GM23338 (cell line): ENCODE measurements around the gene TTC28. TPM values are rescaled to one million over a fixed set of nuclear protein-coding genes. Genes with fewer than 3 reads are reported as not detected.

Experiments
- ATAC-seq: fragments of 200-7000 bp; cut with Tn5 transposase; 3 replicates; pipeline ENCODE4 v1.9.1; 2020
- DNase-seq: peaks from one replicate; pipeline ENCODE4 v3.0.0-alpha.2; 2015; ENCODE audit warnings: low spot score
- H2AFZ ChIP-seq: fragments of 200-600 bp; sonication (generic); 2 replicates; pipeline ENCODE4 v1.8.0; 2016; ENCODE audit warnings: antibody characterized with exemption, mild to moderate bottlenecking, moderate library complexity
- H3F3A ChIP-seq: fragments of 200-600 bp; sonication (generic); replicated peaks from 2 replicates; pipeline ENCODE4 v1.8.0; 2017; ENCODE audit warnings: antibody characterized with exemption, mixed run types, low read depth
- H3K27ac ChIP-seq: fragments of 200-600 bp; sonication (generic); 2 replicates; pipeline ENCODE4 v1.6.1; 2016; ENCODE audit warnings: low read depth
- H3K27me3 ChIP-seq: fragments of 200-600 bp; sonication (generic); 2 replicates; pipeline ENCODE4 v1.8.0; 2016; ENCODE audit warnings: mild to moderate bottlenecking, mixed run types, moderate library complexity; ENCODE audit not compliant: insufficient read depth
- H3K36me3 ChIP-seq: fragments of 200-600 bp; sonication (generic); 2 replicates; pipeline ENCODE4 v1.8.0; 2016; ENCODE audit warnings: mild to moderate bottlenecking; ENCODE audit not compliant: insufficient read depth
- H3K4me1 ChIP-seq: fragments of 200-600 bp; sonication (generic); 2 replicates; pipeline ENCODE4 v1.8.0; 2016; ENCODE audit warnings: mild to moderate bottlenecking, moderate library complexity; ENCODE audit not compliant: insufficient read depth
- H3K4me2 ChIP-seq: fragments of 200-600 bp; sonication (generic); 2 replicates; pipeline ENCODE4 v1.7.1; 2017; ENCODE audit warnings: mixed run types
- H3K4me3 ChIP-seq: fragments of 200-600 bp; sonication (generic); 2 replicates; pipeline ENCODE4 v1.6.1; 2016; ENCODE audit warnings: mixed run types
- H3K79me2 ChIP-seq: fragments of 200-600 bp; sonication (generic); replicated peaks from 2 replicates; pipeline ENCODE4 v1.8.0; 2017; ENCODE audit warnings: mild to moderate bottlenecking; ENCODE audit not compliant: insufficient read depth
- H3K9me2 ChIP-seq: fragments of 200-600 bp; sonication (generic); 2 replicates; pipeline ENCODE4 v1.8.0; 2017; ENCODE audit not compliant: insufficient read depth
- H4K20me1 ChIP-seq: fragments of 200-600 bp; sonication (generic); replicated peaks from 2 replicates; pipeline ENCODE4 v1.8.0; 2017; ENCODE audit warnings: mild to moderate bottlenecking; ENCODE audit not compliant: insufficient read depth
- H3K27ac Mint-ChIP-seq: 2 replicates; pipeline ENCODE4 v1.8.0; 2020; ENCODE audit warnings: inconsistent platforms, mild to moderate bottlenecking, moderate library complexity, mixed read lengths
- H3K27me3 Mint-ChIP-seq: 3 replicates; pipeline ENCODE4 v1.8.0; 2022; ENCODE audit warnings: low read depth, mild to moderate bottlenecking, moderate library complexity, mixed read lengths, inconsistent platforms; ENCODE audit not compliant: insufficient read depth, poor library complexity
- H3K36me3 Mint-ChIP-seq: 3 replicates; pipeline ENCODE4 v1.8.0; 2021; ENCODE audit warnings: low read depth, mild to moderate bottlenecking, inconsistent platforms, moderate library complexity, mixed read lengths
- H3K4me1 Mint-ChIP-seq: 3 replicates; pipeline ENCODE4 v1.8.0; 2020; ENCODE audit warnings: mild to moderate bottlenecking, inconsistent platforms, mixed read lengths
- H3K4me3 Mint-ChIP-seq: 3 replicates; pipeline ENCODE4 v1.8.0; 2021; ENCODE audit warnings: moderate library complexity, mild to moderate bottlenecking, inconsistent platforms, mixed read lengths
- H3K9me3 Mint-ChIP-seq: 3 replicates; pipeline ENCODE4 v1.8.0; 2020; ENCODE audit warnings: moderate library complexity, mild to moderate bottlenecking, inconsistent platforms, mixed read lengths
- CREB1 ChIP-seq: fragments of 250-450 bp; sonication (Bioruptor Pico); IDR thresholded peaks from 2 replicates; pipeline ENCODE4 v1.5.0; 2020; ENCODE audit warnings: low read depth, mild to moderate bottlenecking, moderate library complexity
- EZH2 ChIP-seq: fragments of 200-600 bp; sonication (generic); IDR thresholded peaks from one replicate; pipeline ENCODE4 v1.8.0; 2017; ENCODE audit warnings: antibody characterized with exemption, mild to moderate bottlenecking, low read depth; ENCODE audit not compliant: unreplicated experiment
- EZH2phosphoT487 ChIP-seq: fragments of 200-600 bp; sonication (generic); IDR thresholded peaks from one replicate; pipeline ENCODE4 v1.8.1; 2018; ENCODE audit warnings: antibody characterized with exemption; ENCODE audit not compliant: unreplicated experiment
- JUNB ChIP-seq: IDR thresholded peaks from one replicate; pipeline ENCODE4 v1.6.1; 2016; ENCODE audit warnings: antibody characterized with exemption; ENCODE audit not compliant: unreplicated experiment
- NANOG ChIP-seq: IDR thresholded peaks from 2 replicates; pipeline ENCODE4 v1.6.1; 2016; ENCODE audit warnings: antibody characterized with exemption, borderline replicate concordance
- POLR2AphosphoS5 ChIP-seq: IDR thresholded peaks from 2 replicates; pipeline ENCODE4 v1.6.1; 2016; ENCODE audit warnings: antibody characterized with exemption, low read depth
- STAT1 ChIP-seq: IDR thresholded peaks from one replicate; pipeline ENCODE4 v1.6.1; 2016; ENCODE audit warnings: antibody characterized with exemption; ENCODE audit not compliant: unreplicated experiment
- ZNF114 ChIP-seq: fragments of 250-450 bp; sonication (Bioruptor Pico); IDR thresholded peaks from 2 replicates; pipeline ENCODE4 v1.5.0; 2020; ENCODE audit warnings: mild to moderate bottlenecking, moderate library complexity
- ZNF331 ChIP-seq: fragments of 250-450 bp; sonication (Bioruptor Pico); IDR thresholded peaks from 2 replicates; pipeline ENCODE4 v1.5.0; 2020; ENCODE audit warnings: low read depth, mild to moderate bottlenecking, moderate library complexity
- polyA plus RNA-seq: library from polyadenylated mRNA; unstranded; fragments of >200 nt; fragmentation: Nextera tagmentation; extraction: Ambion mirVana; gene quantifications from 2 replicates; pipeline ENCODE4 v1.2.1, GENCODE V29; 2016
- total RNA-seq: library from RNA; depleted of rRNA; stranded (reverse); fragments of >200 nt; shearing (Covaris generic); gene quantifications from 2 replicates; pipeline ENCODE4 v1.2.3, GENCODE V29; 2014
- TF ChIP-seq, protein P1 (sequence below): IDR thresholded peaks from 2 replicates; pipeline ENCODE4 v1.6.1; 2016; ENCODE audit warnings: antibody characterized with exemption
- TF ChIP-seq, protein P2 (sequence below): fragments of 250-450 bp; sonication (Bioruptor Pico); IDR thresholded peaks from 2 replicates; pipeline ENCODE4 v1.5.0; 2020; ENCODE audit warnings: mild to moderate bottlenecking, moderate library complexity
- TF ChIP-seq, protein P3 (sequence below), 2 experiments: fragments of 200-600 bp in 1 of 2; sonication (generic) in 1 of 2; conservative IDR thresholded peaks; 2 replicates each; pipeline versions ENCODE4 v1.5.1 to v1.6.1; 2016 to 2017; ENCODE audit warnings: antibody characterized with exemption in 2 of 2, low read depth in 2 of 2, mild to moderate bottlenecking in 2 of 2, moderate library complexity in 1 of 2
- TF ChIP-seq, protein P4 (sequence below): IDR thresholded peaks from one replicate; pipeline ENCODE4 v1.6.1; 2018; ENCODE audit warnings: antibody characterized with exemption; ENCODE audit not compliant: unreplicated experiment

Gene TTC28
- total and polyA plus RNA-seq, 2 experiments from 2014 or later: 4.5 to 16.1 TPM

DNA sequence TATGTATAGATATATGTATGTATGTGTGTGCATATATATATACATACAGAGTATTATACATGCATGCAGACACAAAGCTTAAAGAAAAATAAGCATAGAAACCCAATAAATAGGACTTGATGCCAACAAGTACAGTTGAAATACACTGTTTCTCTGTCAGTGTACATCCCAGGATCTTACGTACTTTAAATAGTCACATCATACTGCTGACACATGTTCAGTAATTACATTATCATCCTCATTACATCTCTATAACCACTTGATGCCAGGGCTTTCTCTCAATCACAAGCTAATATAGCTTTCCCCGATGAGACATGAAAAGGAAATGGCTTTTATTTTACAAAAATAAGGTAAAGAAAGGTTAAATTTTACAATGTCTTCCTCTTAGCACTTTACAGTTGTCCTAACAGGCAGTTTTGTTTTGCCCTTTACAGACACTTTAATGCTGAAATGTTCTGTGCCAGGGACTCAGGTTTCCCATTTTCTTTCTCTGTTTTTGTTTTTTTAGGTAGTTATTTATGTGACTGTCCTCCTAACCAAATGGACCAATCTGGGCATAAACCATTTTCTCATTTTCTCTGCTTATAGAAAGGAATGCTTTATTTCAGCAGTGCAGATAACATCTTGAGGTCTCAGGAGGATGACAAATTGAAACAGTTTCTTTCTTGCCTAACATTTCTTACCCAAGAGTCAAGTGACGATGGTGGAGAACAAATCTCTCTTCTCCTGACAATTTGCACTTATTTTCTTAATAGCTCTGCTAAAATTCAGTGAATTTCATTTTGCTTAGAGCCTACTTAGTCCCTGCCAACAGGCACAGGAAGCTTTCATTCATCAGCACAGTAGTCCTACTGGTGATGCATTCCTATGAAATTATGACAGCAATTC, 350.2 kb downstream of the TTC28 start:
- Mint-ChIP-seq H3K27ac (peak overlapping the region; percentile 33; the same call in 1 of the 2 replicates), H3K4me3 (no peak overlapping the region), H3K36me3 (no peaks in the 10 kb centered on the region), H3K27me3 (no peaks in the 10 kb centered on the region), H3K4me1 (peaks cover 29% of the 10 kb centered on the region), H3K9me3 (peaks cover 1% of the 10 kb centered on the region; the same call in 2 of the 3 replicates)
- TF ChIP-seq STAT1: no peak
- TF ChIP-seq, protein P1, sequence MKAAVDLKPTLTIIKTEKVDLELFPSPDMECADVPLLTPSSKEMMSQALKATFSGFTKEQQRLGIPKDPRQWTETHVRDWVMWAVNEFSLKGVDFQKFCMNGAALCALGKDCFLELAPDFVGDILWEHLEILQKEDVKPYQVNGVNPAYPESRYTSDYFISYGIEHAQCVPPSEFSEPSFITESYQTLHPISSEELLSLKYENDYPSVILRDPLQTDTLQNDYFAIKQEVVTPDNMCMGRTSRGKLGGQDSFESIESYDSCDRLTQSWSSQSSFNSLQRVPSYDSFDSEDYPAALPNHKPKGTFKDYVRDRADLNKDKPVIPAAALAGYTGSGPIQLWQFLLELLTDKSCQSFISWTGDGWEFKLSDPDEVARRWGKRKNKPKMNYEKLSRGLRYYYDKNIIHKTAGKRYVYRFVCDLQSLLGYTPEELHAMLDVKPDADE: no peak
- TF ChIP-seq, protein P2, sequence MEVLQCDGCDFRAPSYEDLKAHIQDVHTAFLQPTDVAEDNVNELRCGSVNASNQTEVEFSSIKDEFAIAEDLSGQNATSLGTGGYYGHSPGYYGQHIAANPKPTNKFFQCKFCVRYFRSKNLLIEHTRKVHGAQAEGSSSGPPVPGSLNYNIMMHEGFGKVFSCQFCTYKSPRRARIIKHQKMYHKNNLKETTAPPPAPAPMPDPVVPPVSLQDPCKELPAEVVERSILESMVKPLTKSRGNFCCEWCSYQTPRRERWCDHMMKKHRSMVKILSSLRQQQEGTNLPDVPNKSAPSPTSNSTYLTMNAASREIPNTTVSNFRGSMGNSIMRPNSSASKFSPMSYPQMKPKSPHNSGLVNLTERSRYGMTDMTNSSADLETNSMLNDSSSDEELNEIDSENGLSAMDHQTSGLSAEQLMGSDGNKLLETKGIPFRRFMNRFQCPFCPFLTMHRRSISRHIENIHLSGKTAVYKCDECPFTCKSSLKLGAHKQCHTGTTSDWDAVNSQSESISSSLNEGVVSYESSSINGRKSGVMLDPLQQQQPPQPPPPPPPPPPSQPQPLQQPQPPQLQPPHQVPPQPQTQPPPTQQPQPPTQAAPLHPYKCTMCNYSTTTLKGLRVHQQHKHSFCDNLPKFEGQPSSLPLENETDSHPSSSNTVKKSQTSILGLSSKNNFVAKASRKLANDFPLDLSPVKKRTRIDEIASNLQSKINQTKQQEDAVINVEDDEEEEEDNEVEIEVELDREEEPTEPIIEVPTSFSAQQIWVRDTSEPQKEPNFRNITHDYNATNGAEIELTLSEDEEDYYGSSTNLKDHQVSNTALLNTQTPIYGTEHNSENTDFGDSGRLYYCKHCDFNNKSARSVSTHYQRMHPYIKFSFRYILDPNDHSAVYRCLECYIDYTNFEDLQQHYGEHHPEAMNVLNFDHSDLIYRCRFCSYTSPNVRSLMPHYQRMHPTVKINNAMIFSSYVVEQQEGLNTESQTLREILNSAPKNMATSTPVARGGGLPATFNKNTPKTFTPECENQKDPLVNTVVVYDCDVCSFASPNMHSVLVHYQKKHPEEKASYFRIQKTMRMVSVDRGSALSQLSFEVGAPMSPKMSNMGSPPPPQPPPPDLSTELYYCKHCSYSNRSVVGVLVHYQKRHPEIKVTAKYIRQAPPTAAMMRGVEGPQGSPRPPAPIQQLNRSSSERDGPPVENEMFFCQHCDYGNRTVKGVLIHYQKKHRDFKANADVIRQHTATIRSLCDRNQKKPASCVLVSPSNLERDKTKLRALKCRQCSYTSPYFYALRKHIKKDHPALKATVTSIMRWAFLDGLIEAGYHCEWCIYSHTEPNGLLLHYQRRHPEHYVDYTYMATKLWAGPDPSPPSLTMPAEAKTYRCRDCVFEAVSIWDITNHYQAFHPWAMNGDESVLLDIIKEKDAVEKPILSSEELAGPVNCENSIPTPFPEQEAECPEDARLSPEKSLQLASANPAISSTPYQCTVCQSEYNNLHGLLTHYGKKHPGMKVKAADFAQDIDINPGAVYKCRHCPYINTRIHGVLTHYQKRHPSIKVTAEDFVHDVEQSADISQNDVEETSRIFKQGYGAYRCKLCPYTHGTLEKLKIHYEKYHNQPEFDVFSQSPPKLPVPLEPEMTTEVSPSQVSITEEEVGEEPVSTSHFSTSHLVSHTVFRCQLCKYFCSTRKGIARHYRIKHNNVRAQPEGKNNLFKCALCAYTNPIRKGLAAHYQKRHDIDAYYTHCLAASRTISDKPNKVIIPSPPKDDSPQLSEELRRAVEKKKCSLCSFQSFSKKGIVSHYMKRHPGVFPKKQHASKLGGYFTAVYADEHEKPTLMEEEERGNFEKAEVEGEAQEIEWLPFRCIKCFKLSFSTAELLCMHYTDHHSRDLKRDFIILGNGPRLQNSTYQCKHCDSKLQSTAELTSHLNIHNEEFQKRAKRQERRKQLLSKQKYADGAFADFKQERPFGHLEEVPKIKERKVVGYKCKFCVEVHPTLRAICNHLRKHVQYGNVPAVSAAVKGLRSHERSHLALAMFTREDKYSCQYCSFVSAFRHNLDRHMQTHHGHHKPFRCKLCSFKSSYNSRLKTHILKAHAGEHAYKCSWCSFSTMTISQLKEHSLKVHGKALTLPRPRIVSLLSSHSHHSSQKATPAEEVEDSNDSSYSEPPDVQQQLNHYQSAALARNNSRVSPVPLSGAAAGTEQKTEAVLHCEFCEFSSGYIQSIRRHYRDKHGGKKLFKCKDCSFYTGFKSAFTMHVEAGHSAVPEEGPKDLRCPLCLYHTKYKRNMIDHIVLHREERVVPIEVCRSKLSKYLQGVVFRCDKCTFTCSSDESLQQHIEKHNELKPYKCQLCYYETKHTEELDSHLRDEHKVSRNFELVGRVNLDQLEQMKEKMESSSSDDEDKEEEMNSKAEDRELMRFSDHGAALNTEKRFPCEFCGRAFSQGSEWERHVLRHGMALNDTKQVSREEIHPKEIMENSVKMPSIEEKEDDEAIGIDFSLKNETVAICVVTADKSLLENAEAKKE (CRISPR knock-in tag): no peak
- TF ChIP-seq JUNB: no peak
- no peak for TF ChIP-seq EZH2phosphoT487
- TF ChIP-seq ZNF331 (CRISPR knock-in tag): no peak
- no peak for TF ChIP-seq EZH2
- TF ChIP-seq, protein P3, sequence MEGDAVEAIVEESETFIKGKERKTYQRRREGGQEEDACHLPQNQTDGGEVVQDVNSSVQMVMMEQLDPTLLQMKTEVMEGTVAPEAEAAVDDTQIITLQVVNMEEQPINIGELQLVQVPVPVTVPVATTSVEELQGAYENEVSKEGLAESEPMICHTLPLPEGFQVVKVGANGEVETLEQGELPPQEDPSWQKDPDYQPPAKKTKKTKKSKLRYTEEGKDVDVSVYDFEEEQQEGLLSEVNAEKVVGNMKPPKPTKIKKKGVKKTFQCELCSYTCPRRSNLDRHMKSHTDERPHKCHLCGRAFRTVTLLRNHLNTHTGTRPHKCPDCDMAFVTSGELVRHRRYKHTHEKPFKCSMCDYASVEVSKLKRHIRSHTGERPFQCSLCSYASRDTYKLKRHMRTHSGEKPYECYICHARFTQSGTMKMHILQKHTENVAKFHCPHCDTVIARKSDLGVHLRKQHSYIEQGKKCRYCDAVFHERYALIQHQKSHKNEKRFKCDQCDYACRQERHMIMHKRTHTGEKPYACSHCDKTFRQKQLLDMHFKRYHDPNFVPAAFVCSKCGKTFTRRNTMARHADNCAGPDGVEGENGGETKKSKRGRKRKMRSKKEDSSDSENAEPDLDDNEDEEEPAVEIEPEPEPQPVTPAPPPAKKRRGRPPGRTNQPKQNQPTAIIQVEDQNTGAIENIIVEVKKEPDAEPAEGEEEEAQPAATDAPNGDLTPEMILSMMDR (conservative IDR thresholded peaks at IDR 0.05; ENCODE audit: low read depth in 2 of 2): no peak
- TF ChIP-seq CREB1: no peak
- TF ChIP-seq POLR2AphosphoS5: no peak
- TF ChIP-seq NANOG: no peak
- TF ChIP-seq, protein P4, sequence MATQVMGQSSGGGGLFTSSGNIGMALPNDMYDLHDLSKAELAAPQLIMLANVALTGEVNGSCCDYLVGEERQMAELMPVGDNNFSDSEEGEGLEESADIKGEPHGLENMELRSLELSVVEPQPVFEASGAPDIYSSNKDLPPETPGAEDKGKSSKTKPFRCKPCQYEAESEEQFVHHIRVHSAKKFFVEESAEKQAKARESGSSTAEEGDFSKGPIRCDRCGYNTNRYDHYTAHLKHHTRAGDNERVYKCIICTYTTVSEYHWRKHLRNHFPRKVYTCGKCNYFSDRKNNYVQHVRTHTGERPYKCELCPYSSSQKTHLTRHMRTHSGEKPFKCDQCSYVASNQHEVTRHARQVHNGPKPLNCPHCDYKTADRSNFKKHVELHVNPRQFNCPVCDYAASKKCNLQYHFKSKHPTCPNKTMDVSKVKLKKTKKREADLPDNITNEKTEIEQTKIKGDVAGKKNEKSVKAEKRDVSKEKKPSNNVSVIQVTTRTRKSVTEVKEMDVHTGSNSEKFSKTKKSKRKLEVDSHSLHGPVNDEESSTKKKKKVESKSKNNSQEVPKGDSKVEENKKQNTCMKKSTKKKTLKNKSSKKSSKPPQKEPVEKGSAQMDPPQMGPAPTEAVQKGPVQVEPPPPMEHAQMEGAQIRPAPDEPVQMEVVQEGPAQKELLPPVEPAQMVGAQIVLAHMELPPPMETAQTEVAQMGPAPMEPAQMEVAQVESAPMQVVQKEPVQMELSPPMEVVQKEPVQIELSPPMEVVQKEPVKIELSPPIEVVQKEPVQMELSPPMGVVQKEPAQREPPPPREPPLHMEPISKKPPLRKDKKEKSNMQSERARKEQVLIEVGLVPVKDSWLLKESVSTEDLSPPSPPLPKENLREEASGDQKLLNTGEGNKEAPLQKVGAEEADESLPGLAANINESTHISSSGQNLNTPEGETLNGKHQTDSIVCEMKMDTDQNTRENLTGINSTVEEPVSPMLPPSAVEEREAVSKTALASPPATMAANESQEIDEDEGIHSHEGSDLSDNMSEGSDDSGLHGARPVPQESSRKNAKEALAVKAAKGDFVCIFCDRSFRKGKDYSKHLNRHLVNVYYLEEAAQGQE: no peak
- TF ChIP-seq ZNF114 (CRISPR knock-in tag): no peak
- Histone ChIP-seq H3K4me2 (no peak overlapping the region), H3K36me3 (no peaks in the 10 kb centered on the region), H4K20me1 (no peaks in the 10 kb centered on the region), H3K79me2 (no peaks in the 10 kb centered on the region), H3F3A (no peaks in the 10 kb centered on the region), H3K27ac (no peak overlapping the region), H3K27me3 (no peaks in the 10 kb centered on the region), H2AFZ (no peak overlapping the region), H3K4me3 (no peak overlapping the region), H3K9me2 (no peaks in the 10 kb centered on the region), H3K4me1 (peaks cover 25% of the 10 kb centered on the region)
- DNase-seq (no peak), ATAC-seq (no peak)
